Measurements from ENCODE around the gene CMIP.

DNA sequence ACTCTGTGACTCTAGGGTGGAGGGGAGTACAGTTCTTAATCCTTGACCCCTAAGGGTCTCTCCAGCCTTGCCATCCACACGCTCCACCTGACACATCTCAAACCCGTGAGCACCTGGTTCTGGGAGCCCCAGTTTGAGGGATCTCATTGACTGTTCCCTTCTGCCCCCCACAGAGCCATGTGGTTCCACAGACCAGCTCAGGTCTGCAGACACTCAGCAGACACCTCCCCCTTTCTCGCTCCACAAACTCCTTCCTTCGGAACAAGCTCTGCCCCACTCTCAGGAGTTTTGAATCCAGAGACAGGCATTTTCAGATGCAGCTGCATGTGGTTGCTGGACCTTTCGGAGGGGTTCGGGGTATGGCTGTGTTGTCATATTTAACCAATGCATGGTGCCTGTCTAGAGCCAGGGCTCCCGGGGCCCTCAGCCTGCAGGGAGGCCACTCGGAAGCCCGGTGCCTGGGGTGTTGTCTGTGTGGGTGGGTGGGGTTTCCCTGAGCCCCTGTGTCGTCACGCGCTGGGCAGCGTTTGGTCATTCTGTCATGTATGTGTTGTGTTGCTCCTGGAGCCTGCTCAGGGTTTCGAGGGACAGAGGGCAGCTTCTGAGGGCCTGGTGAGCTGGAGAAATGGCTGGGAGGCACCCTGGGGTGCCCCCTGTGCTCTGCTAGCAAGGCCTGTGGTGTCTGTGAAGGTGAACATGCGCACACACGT lies 235.3 kb downstream of the CMIP start:
- TF ChIP-seq, protein P1, sequence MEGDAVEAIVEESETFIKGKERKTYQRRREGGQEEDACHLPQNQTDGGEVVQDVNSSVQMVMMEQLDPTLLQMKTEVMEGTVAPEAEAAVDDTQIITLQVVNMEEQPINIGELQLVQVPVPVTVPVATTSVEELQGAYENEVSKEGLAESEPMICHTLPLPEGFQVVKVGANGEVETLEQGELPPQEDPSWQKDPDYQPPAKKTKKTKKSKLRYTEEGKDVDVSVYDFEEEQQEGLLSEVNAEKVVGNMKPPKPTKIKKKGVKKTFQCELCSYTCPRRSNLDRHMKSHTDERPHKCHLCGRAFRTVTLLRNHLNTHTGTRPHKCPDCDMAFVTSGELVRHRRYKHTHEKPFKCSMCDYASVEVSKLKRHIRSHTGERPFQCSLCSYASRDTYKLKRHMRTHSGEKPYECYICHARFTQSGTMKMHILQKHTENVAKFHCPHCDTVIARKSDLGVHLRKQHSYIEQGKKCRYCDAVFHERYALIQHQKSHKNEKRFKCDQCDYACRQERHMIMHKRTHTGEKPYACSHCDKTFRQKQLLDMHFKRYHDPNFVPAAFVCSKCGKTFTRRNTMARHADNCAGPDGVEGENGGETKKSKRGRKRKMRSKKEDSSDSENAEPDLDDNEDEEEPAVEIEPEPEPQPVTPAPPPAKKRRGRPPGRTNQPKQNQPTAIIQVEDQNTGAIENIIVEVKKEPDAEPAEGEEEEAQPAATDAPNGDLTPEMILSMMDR (IDR thresholded peaks at IDR 0.05; ENCODE audit: poor library complexity, severe bottlenecking) = no peak
- no peak for TF ChIP-seq EZH2 (IDR thresholded peaks at IDR 0.05; ENCODE audit: borderline replicate concordance, insufficient read depth, low read length, poor library complexity, severe bottlenecking)
- no peak for TF ChIP-seq POLR2AphosphoS5 (IDR thresholded peaks at IDR 0.05)
- TF ChIP-seq, protein P2, sequence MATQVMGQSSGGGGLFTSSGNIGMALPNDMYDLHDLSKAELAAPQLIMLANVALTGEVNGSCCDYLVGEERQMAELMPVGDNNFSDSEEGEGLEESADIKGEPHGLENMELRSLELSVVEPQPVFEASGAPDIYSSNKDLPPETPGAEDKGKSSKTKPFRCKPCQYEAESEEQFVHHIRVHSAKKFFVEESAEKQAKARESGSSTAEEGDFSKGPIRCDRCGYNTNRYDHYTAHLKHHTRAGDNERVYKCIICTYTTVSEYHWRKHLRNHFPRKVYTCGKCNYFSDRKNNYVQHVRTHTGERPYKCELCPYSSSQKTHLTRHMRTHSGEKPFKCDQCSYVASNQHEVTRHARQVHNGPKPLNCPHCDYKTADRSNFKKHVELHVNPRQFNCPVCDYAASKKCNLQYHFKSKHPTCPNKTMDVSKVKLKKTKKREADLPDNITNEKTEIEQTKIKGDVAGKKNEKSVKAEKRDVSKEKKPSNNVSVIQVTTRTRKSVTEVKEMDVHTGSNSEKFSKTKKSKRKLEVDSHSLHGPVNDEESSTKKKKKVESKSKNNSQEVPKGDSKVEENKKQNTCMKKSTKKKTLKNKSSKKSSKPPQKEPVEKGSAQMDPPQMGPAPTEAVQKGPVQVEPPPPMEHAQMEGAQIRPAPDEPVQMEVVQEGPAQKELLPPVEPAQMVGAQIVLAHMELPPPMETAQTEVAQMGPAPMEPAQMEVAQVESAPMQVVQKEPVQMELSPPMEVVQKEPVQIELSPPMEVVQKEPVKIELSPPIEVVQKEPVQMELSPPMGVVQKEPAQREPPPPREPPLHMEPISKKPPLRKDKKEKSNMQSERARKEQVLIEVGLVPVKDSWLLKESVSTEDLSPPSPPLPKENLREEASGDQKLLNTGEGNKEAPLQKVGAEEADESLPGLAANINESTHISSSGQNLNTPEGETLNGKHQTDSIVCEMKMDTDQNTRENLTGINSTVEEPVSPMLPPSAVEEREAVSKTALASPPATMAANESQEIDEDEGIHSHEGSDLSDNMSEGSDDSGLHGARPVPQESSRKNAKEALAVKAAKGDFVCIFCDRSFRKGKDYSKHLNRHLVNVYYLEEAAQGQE (IDR thresholded peaks at IDR 0.05; ENCODE audit: borderline replicate concordance) = no peak
- TF ChIP-seq EP300 (conservative IDR thresholded peaks at IDR 0.05; ENCODE audit: poor library complexity, severe bottlenecking) = no peak
- no peak for TF ChIP-seq TAF1 (IDR thresholded peaks at IDR 0.05; ENCODE audit: low read depth)
- no peak for TF ChIP-seq SMC3 (conservative IDR thresholded peaks at IDR 0.05; ENCODE audit: poor library complexity)
